Stomach (tissue), 4 donors: ENCODE data around the gene ATP1A1.

Experiments used
- POLR2A ChIP-seq, 4 donors: fragments of 450-650 bp; IDR thresholded peaks; one replicate each; pipeline ENCODE4 v1.6.1; 2016; ENCODE audit warnings: antibody characterized with exemption in 4 of 4, control low read depth in 2 of 4, mild to moderate bottlenecking in 1 of 4, moderate library complexity in 1 of 4
- POLR2AphosphoS5 ChIP-seq, 3 donors: sonication (generic); formaldehyde crosslinking; IDR thresholded peaks; one replicate each; pipeline ENCODE4 v1.6.1; 2016; ENCODE audit warnings: antibody characterized with exemption in 3 of 3
- TF ChIP-seq, protein P1 (sequence below), 7 experiments: fragments of 450-650 bp in 4 of 7; fragments of 200-600 bp in 3 of 7; sonication (generic) in 3 of 7; IDR thresholded peaks; one replicate each; pipeline ENCODE4 v1.5.1; 2016 to 2019; ENCODE audit warnings: antibody characterized with exemption in 7 of 7, control low read depth in 2 of 7, mild to moderate bottlenecking in 1 of 7

GRCh38 chr1:116324411-116324810 lies 48.6 kb upstream of the ATP1A1 start:
- TF ChIP-seq POLR2A (IDR thresholded peaks at IDR 0.05) = no peak
- TF ChIP-seq, protein P1, sequence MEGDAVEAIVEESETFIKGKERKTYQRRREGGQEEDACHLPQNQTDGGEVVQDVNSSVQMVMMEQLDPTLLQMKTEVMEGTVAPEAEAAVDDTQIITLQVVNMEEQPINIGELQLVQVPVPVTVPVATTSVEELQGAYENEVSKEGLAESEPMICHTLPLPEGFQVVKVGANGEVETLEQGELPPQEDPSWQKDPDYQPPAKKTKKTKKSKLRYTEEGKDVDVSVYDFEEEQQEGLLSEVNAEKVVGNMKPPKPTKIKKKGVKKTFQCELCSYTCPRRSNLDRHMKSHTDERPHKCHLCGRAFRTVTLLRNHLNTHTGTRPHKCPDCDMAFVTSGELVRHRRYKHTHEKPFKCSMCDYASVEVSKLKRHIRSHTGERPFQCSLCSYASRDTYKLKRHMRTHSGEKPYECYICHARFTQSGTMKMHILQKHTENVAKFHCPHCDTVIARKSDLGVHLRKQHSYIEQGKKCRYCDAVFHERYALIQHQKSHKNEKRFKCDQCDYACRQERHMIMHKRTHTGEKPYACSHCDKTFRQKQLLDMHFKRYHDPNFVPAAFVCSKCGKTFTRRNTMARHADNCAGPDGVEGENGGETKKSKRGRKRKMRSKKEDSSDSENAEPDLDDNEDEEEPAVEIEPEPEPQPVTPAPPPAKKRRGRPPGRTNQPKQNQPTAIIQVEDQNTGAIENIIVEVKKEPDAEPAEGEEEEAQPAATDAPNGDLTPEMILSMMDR (IDR thresholded peaks at IDR 0.05) = no peak
- peak in 1 of 3 donors; percentile 14 for TF ChIP-seq POLR2AphosphoS5 (IDR thresholded peaks at IDR 0.05)
